Activated CD4-positive, alpha-beta T cell treated with anti-CD3 and anti-CD28 coated beads for 36 hours (primary cell): ENCODE measurements around the gene DEGS2. TPM values are rescaled to one million over a fixed set of nuclear protein-coding genes. Genes with fewer than 3 reads are reported as not detected.
"Not testable (repeated sequence)": the region's sequence is repeated elsewhere in the genome, so short reads cannot be mapped to it uniquely, and the experiment has no call there.

ENCODE experiments used
- ATAC-seq: fragments of 200-7000 bp; cut with Tn5 transposase; one replicate; pipeline ENCODE4 v1.10.0; 2021; ENCODE audit warnings: mild to moderate bottlenecking, moderate library complexity
- CTCF ChIA-PET: fragments of 350-600 bp; sonication (Branson Sonifier 250); formaldehyde crosslinking; loops from one replicate; lab custom pipeline; 2021; ENCODE audit warnings: antibody characterized with exemption; lab: Charles Lee
- POLR2A ChIA-PET: fragments of 350-600 bp; sonication (Branson Sonifier 250); formaldehyde crosslinking; loops from one replicate; lab custom pipeline; 2021; ENCODE audit warnings: antibody characterized with exemption, inconsistent platforms; lab: Charles Lee
- DNase-seq: peaks from one replicate; pipeline ENCODE4 v3.0.0-alpha.2; 2020
- H3K27ac Mint-ChIP-seq: one replicate; pipeline ENCODE4 v1.8.0; 2021; ENCODE audit warnings: mixed read lengths
- H3K27me3 Mint-ChIP-seq: one replicate; pipeline ENCODE4 v1.8.0; 2021; ENCODE audit warnings: mixed read lengths
- H3K36me3 Mint-ChIP-seq: one replicate; pipeline ENCODE4 v1.8.0; 2021; ENCODE audit warnings: low read depth, mixed read lengths
- H3K4me1 Mint-ChIP-seq: one replicate; pipeline ENCODE4 v1.8.0; 2021; ENCODE audit warnings: mixed read lengths
- H3K4me3 Mint-ChIP-seq: one replicate; pipeline ENCODE4 v1.8.0; 2021; ENCODE audit warnings: mild to moderate bottlenecking, moderate library complexity, mixed read lengths
- H3K9me3 Mint-ChIP-seq: one replicate; pipeline ENCODE4 v1.8.0; 2021; ENCODE audit warnings: low read depth, mixed read lengths
- intact Hi-C, 2 experiments: fragments of 100-400 bp; cut with DNase I in 1 of 2; cut with micrococcal nuclease in 1 of 2; formaldehyde crosslinking; loops; one replicate each; pipeline versions ENCODE4 v1.14.2 to v1.15.1; 2022 to 2024; cut with DNase I, micrococcal nuclease
- total RNA-seq, 2 experiments: library from RNA; stranded (reverse); gene quantifications; one replicate each; pipeline ENCODE4 v1.2.3, GENCODE V29; 2021

Gene DEGS2
- total RNA-seq, 2 experiments from 2014 or later = 2.6 to 2.8 TPM

GRCh38 chr14:100157548-100158232 is 1.8 kb downstream of the DEGS2 start:
- H3K4me3 Mint-ChIP-seq, ATAC-seq, DNase-seq, H3K36me3 Mint-ChIP-seq, H3K9me3 Mint-ChIP-seq, H3K27ac Mint-ChIP-seq, H3K4me1 Mint-ChIP-seq, POLR2A ChIA-PET: not testable (repeated sequence)
- H3K27me3 Mint-ChIP-seq = peaks cover 17% of the 10 kb centered on the region
- intact Hi-C loops = loop anchor here in 1 of 2 experiments (2.0 to 10.0 kb wide), 4 partner anchors 57 to 363 kb away; partner anchors contain the start of gene EML1
- CTCF ChIA-PET = interaction anchor here (0.6 to 1.9 kb wide), 5 partner anchors 11 to 187 kb away, joined by 3 to 5 read pairs (median 3); no protein-coding TSS in a partner anchor

- Mint-ChIP-seq H3K36me3 (peaks cover 6% of the 10 kb centered on the region), H3K27me3 (peaks cover 17% of the 10 kb centered on the region), H3K9me3 (peaks cover 5% of the 10 kb centered on the region), H3K4me3 (no peak overlapping the region), H3K4me1 (peaks cover 6% of the 10 kb centered on the region), H3K27ac (no peak overlapping the region)
- DNase-seq = no peak
- CTCF ChIA-PET = interaction anchor here (0.7 to 2.7 kb wide), 4 partner anchors 10 to 147 kb away, joined by 3 to 26 read pairs (median 4); no protein-coding TSS in a partner anchor
- intact Hi-C loops = loop anchor here in 1 of 2 experiments (5.0 to 10.0 kb wide), 2 partner anchors 84 to 362 kb away; partner anchors contain the start of gene EML1
- POLR2A ChIA-PET = no interaction called here
- no peak for ATAC-seq
These were observed 2.7 kb downstream of the DEGS2 start for GRCh38 chr14:100156776-100157175.

GRCh38 chr14:100155756-100156616 is 3.5 kb downstream of the DEGS2 start:
- POLR2A ChIA-PET = no interaction called here
- intact Hi-C loops = loop anchor here in 1 of 2 experiments (1.0 to 10.0 kb wide), 3 partner anchors 84 to 361 kb away; partner anchors contain the start of gene EML1

GRCh38 chr14:100155049-100155621 is 4.3 kb downstream of the DEGS2 start:
- ChIA-PET CTCF (interaction anchor here (0.6 to 2.7 kb wide), 23 partner anchors 11 to 348 kb away, joined by 3 to 26 read pairs (median 4); no protein-coding TSS in a partner anchor), POLR2A (no interaction called here)
- peaks cover 5% of the 10 kb centered on the region for H3K4me1 Mint-ChIP-seq
- DNase-seq (peak; percentile 75), ATAC-seq (no peak)
- peaks cover 5% of the 10 kb centered on the region for H3K9me3 Mint-ChIP-seq
- H3K4me3 Mint-ChIP-seq = no peak overlapping the region
- intact Hi-C loops = loop anchor here in 1 of 2 experiments (1.0 to 10.0 kb wide), 3 partner anchors 83 to 360 kb away; partner anchors contain the start of gene EML1
- H3K27ac Mint-ChIP-seq = no peak overlapping the region
- H3K27me3 Mint-ChIP-seq = peaks cover 14% of the 10 kb centered on the region
- peaks cover 6% of the 10 kb centered on the region for H3K36me3 Mint-ChIP-seq

More at GRCh38 chr14:100155756-100156616, 3.5 kb downstream of the DEGS2 start:
- CTCF ChIA-PET = interaction anchor here (0.6 to 2.7 kb wide), 23 partner anchors 9 to 347 kb away, joined by 3 to 26 read pairs (median 4); no protein-coding TSS in a partner anchor
- Mint-ChIP-seq H3K27me3 (peaks cover 17% of the 10 kb centered on the region), H3K27ac (no peak overlapping the region), H3K36me3 (peaks cover 6% of the 10 kb centered on the region), H3K9me3 (peaks cover 5% of the 10 kb centered on the region), H3K4me3 (no peak overlapping the region), H3K4me1 (peaks cover 6% of the 10 kb centered on the region)
- ATAC-seq (no peak), DNase-seq (no peak)

- H3K27ac Mint-ChIP-seq = no peak overlapping the region
- no peak overlapping the region for H3K4me3 Mint-ChIP-seq
- DNase-seq = no peak
- H3K27me3 Mint-ChIP-seq = peaks cover 10% of the 10 kb centered on the region
- H3K36me3 Mint-ChIP-seq = peaks cover 6% of the 10 kb centered on the region
- CTCF ChIA-PET = interaction anchor here (0.6 to 1.5 kb wide), 3 partner anchors 40 to 162 kb away, joined by 3 to 4 read pairs (median 3); no protein-coding TSS in a partner anchor
- ATAC-seq = no peak
- POLR2A ChIA-PET = no interaction called here
- intact Hi-C loops = loop anchor here in 1 of 2 experiments (10.0 kb wide), 1 partner anchor 359 kb away; the partner anchor contains the start of gene EML1
- no peaks in the 10 kb centered on the region for H3K4me1 Mint-ChIP-seq
- H3K9me3 Mint-ChIP-seq = peaks cover 5% of the 10 kb centered on the region
These were observed 5.9 kb downstream of the DEGS2 start for GRCh38 chr14:100153560-100153959.

- Mint-ChIP-seq H3K27ac (no peak overlapping the region), H3K36me3 (peaks cover 6% of the 10 kb centered on the region), H3K4me3 (no peak overlapping the region), H3K9me3 (peaks cover 5% of the 10 kb centered on the region), H3K27me3 (peaks cover under 1% of the 10 kb centered on the region), H3K4me1 (peaks cover 10% of the 10 kb centered on the region)
- ChIA-PET CTCF (interaction anchor here (0.6 to 1.5 kb wide), 2 partner anchors 41 to 44 kb away, joined by 3 to 4 read pairs; no protein-coding TSS in a partner anchor), POLR2A (interaction anchor here (0.6 kb wide), 1 partner anchor 660 kb away, joined by 5 read pairs; no protein-coding TSS in a partner anchor)
- no peak for DNase-seq
- intact Hi-C loops = loop anchor here in 1 of 2 experiments (10.0 kb wide), 1 partner anchor 357 kb away; the partner anchor contains the start of gene EML1
- ATAC-seq = no peak
These were observed 7.4 kb downstream of the DEGS2 start for GRCh38 chr14:100152091-100152490.

- peaks cover 15% of the 10 kb centered on the region for H3K4me1 Mint-ChIP-seq
- no peak overlapping the region for H3K27ac Mint-ChIP-seq
- CTCF ChIA-PET = interaction anchor here (0.7 to 1.2 kb wide), 2 partner anchors 37 to 42 kb away, joined by 3 to 4 read pairs; no protein-coding TSS in a partner anchor
- ATAC-seq (no peak), DNase-seq (no peak)
- H3K36me3 Mint-ChIP-seq = peaks cover 6% of the 10 kb centered on the region
- POLR2A ChIA-PET = no interaction called here
- intact Hi-C loops = loop anchor here in 1 of 2 experiments (10.0 kb wide), 1 partner anchor 356 kb away; the partner anchor contains the start of gene EML1
- no peak overlapping the region for H3K4me3 Mint-ChIP-seq
- peaks cover 5% of the 10 kb centered on the region for H3K9me3 Mint-ChIP-seq
- no peaks in the 10 kb centered on the region for H3K27me3 Mint-ChIP-seq
These were observed 8.4 kb downstream of the DEGS2 start for GRCh38 chr14:100150932-100151587.

GRCh38 chr14:100149851-100150611 is 9.4 kb downstream of the DEGS2 start:
- ChIA-PET POLR2A (no interaction called here), CTCF (interaction anchor here (1.2 kb wide), 1 partner anchor 43 kb away, joined by 4 read pairs; no protein-coding TSS in a partner anchor)
- Mint-ChIP-seq H3K27me3 (no peaks in the 10 kb centered on the region), H3K9me3 (peaks cover 2% of the 10 kb centered on the region), H3K4me1 (peaks cover 15% of the 10 kb centered on the region), H3K27ac (no peak overlapping the region), H3K36me3 (peaks cover 3% of the 10 kb centered on the region), H3K4me3 (no peak overlapping the region)
- intact Hi-C loops = loop anchor here in 1 of 2 experiments (10.0 kb wide), 1 partner anchor 355 kb away; the partner anchor contains the start of gene EML1
- DNase-seq = no peak
- no peak for ATAC-seq

GRCh38 chr14:100148837-100149731 is 10.4 kb downstream of the DEGS2 start:
- Mint-ChIP-seq H3K9me3 (no peaks in the 10 kb centered on the region), H3K36me3 (peaks cover under 1% of the 10 kb centered on the region), H3K4me3 (no peak overlapping the region), H3K27ac (no peak overlapping the region), H3K27me3 (no peaks in the 10 kb centered on the region), H3K4me1 (peaks cover 15% of the 10 kb centered on the region)
- CTCF ChIA-PET = no interaction called here
- intact Hi-C loops = no loop called here
- POLR2A ChIA-PET = no interaction called here
- no peak for DNase-seq
- no peak for ATAC-seq
